ENCODE data around the gene CXCL16. TPM values are rescaled to one million over a fixed set of nuclear protein-coding genes. Genes with fewer than 3 reads are reported as not detected.

Gene CXCL16
- total RNA-seq, 1 experiment from 2014 or later = 4.5 TPM

DNA sequence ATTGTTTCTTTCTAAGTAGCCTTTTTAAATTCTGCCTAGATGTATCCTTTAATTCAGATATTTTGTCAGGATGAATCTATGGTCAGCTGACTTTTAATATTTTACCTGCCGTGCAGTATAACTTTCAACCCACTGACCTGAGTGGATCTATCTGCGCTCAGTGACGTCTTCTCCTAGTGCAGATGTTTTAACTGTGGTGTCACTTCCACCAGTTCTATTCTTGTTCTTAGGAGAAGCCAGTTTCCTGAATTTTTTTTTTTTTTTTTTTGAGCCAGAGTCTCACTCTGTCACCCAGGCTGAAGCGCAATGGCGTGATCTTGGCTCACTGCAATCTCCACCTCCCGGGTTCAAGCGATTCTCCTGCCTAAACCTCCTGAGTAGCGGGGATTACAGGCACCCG, 27.0 kb upstream of the CXCL16 start:
- Mint-ChIP-seq H3K9me3 (no peaks in the 10 kb centered on the region), H3K27me3 (ENCODE audit: low read depth) (peaks cover 8% of the 10 kb centered on the region), H3K36me3 (ENCODE audit: insufficient read depth in 1 of 3, low read depth in 3 of 3) (no peaks in the 10 kb centered on the region), H3K4me1 (no peaks in the 10 kb centered on the region), H3K4me3 (no peak overlapping the region), H3K27ac (no peak overlapping the region)
- Histone ChIP-seq H2AK5ac (ENCODE audit: insufficient read length, low read length) (no peak overlapping the region), H2AFZ (ENCODE audit: low read length) (no peak overlapping the region), H4K20me1 (ENCODE audit: control insufficient read depth, insufficient read depth, insufficient read length) (no peaks in the 10 kb centered on the region), H2BK12ac (ENCODE audit: insufficient read length, low read depth, low read length) (no peak overlapping the region), H3K56ac (ENCODE audit: insufficient read length, low read depth, low read length) (no peak overlapping the region), H3K9ac (ENCODE audit: extremely low read depth, insufficient read length, low read length) (no peak overlapping the region), H3K27me3 (ENCODE audit: insufficient read depth, low read length) (no peaks in the 10 kb centered on the region), H3K4me2 (ENCODE audit: insufficient read depth, insufficient read length, low read length) (no peak overlapping the region), H2BK20ac (ENCODE audit: low read depth, low read length, poor library complexity, severe bottlenecking) (no peak overlapping the region), H3K27ac (ENCODE audit: insufficient read length, low read depth, low read length) (no peak overlapping the region), H3K79me1 (ENCODE audit: insufficient read depth, low read depth, low read length, poor library complexity, severe bottlenecking) (no peaks in the 10 kb centered on the region), H3K23me2 (ENCODE audit: insufficient read length, low read depth, low read length, poor library complexity, severe bottlenecking) (no peaks in the 10 kb centered on the region), H3K9me3 (ENCODE audit: control insufficient read depth, low read depth, low read length) (no peaks in the 10 kb centered on the region), H2BK15ac (ENCODE audit: low read depth, low read length) (no peak overlapping the region), H3K4me1 (ENCODE audit: insufficient read depth, low read length) (no peaks in the 10 kb centered on the region), H4K91ac (ENCODE audit: insufficient read length, low read depth, low read length) (no peak overlapping the region), H3K4ac (ENCODE audit: low read depth, low read length) (no peak overlapping the region), H3K18ac (ENCODE audit: insufficient read length, low read depth, low read length) (no peak overlapping the region), H3K23ac (ENCODE audit: insufficient read length, low read depth, low read length) (no peak overlapping the region), H4K8ac (replicated peaks; ENCODE audit: insufficient read length, low read depth, low read length) (no peak overlapping the region), H4K5ac (ENCODE audit: insufficient read length, low read depth, low read length) (no peak overlapping the region), H2BK5ac (ENCODE audit: insufficient read length, low read length) (no peak overlapping the region), H3T11ph (ENCODE audit: low read length) (no peak overlapping the region), H3K14ac (ENCODE audit: insufficient read depth, low read length) (no peak overlapping the region), H3K79me2 (ENCODE audit: insufficient read depth, low read length) (no peaks in the 10 kb centered on the region), H2BK120ac (ENCODE audit: low read depth, low read length, poor library complexity, severe bottlenecking) (no peak overlapping the region)
- WGBS (ENCODE audit: extremely low coverage, insufficient read length, low lambda C conversion rate) = no CpG with 5 or more reads among the region's 9 CpGs
- no peak for DNase-seq
- TF ChIP-seq, protein P1, sequence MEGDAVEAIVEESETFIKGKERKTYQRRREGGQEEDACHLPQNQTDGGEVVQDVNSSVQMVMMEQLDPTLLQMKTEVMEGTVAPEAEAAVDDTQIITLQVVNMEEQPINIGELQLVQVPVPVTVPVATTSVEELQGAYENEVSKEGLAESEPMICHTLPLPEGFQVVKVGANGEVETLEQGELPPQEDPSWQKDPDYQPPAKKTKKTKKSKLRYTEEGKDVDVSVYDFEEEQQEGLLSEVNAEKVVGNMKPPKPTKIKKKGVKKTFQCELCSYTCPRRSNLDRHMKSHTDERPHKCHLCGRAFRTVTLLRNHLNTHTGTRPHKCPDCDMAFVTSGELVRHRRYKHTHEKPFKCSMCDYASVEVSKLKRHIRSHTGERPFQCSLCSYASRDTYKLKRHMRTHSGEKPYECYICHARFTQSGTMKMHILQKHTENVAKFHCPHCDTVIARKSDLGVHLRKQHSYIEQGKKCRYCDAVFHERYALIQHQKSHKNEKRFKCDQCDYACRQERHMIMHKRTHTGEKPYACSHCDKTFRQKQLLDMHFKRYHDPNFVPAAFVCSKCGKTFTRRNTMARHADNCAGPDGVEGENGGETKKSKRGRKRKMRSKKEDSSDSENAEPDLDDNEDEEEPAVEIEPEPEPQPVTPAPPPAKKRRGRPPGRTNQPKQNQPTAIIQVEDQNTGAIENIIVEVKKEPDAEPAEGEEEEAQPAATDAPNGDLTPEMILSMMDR (conservative IDR thresholded peaks at IDR 0.05) = no peak

Data from H9 (cell line).